Mucosa of descending colon (tissue), 3 donors: Measurements from ENCODE around the gene CD300H. TPM values are rescaled to one million over a fixed set of nuclear protein-coding genes. Genes with fewer than 3 reads are reported as not detected.

ENCODE experiments used
- ATAC-seq: fragments of 200-7000 bp; cut with Tn5 transposase; one replicate; pipeline ENCODE4 v1.9.1; 2020; ENCODE audit warnings: mild to moderate bottlenecking, moderate library complexity
- DNase-seq, 3 donors: peaks; one replicate each; pipeline ENCODE4 v3.0.0-alpha.2; 2020
- H3K36me3 ChIP-seq: fragments of 200-600 bp; one replicate; pipeline ENCODE4 v1.8.0; 2021; ENCODE audit warnings: low read depth, mild to moderate bottlenecking
- H3K4me1 ChIP-seq: fragments of 200-600 bp; one replicate; pipeline ENCODE4 v1.8.0; 2021; ENCODE audit warnings: low read depth, mild to moderate bottlenecking
- H3K4me3 ChIP-seq: fragments of 200-600 bp; one replicate; pipeline ENCODE4 v1.8.0; 2021; ENCODE audit warnings: mild to moderate bottlenecking
- H3K9me3 ChIP-seq: fragments of 200-600 bp; one replicate; pipeline ENCODE4 v1.8.0; 2021; ENCODE audit warnings: mild to moderate bottlenecking
- CTCF ChIP-seq: fragments of 200-600 bp; IDR thresholded peaks from one replicate; pipeline ENCODE4 v1.8.0; 2022; ENCODE audit warnings: antibody characterized with exemption, mild to moderate bottlenecking
- intact Hi-C, 2 donors: fragments of 100-400 bp; cut with DNase I in 1 of 2; cut with micrococcal nuclease in 1 of 2; formaldehyde crosslinking; loops; one replicate each; pipeline versions ENCODE4 v1.11.0 to v1.11.1; 2022; cut with DNase I, micrococcal nuclease
- total RNA-seq, 3 donors: library from RNA; stranded (reverse); fragmentation: NEBNext Ultra II Directional in 2 of 3; extraction: Animal tissue kit (Norgen Biotek cat#: 25700) in 2 of 3; gene quantifications; one replicate each; pipeline versions ENCODE4 v1.2.1 to v1.2.4, GENCODE V29; 2021 to 2023
- donor health status: DM: no; HTN: no; CAD: no; lungs with moderate emphysema.
- donor health status: DM: no; HTN: no; CAD: no.
- donor health status: DM: no; HTN: yes; CAD: no.

CD300H gene
- total RNA-seq, 3 donors from 2014 or later, result not detected

GRCh38 chr17:74606050-74606449 is 38.7 kb upstream of the CD300H start:
- H3K4me1 ChIP-seq, result no peaks in the 10 kb centered on the region
- no peak for DNase-seq
- intact Hi-C loops, result no loop called here
- ATAC-seq, result no peak
- H3K36me3 ChIP-seq, result no peaks in the 10 kb centered on the region
- H3K9me3 ChIP-seq, result no peaks in the 10 kb centered on the region
- TF ChIP-seq CTCF, result no peak
- no peak overlapping the region for H3K4me3 ChIP-seq

GRCh38 chr17:74605361-74605760 is 38.1 kb upstream of the CD300H start:
- H3K9me3 ChIP-seq, result no peaks in the 10 kb centered on the region
- intact Hi-C loops, result no loop called here
- H3K4me3 ChIP-seq, result no peak overlapping the region
- no peaks in the 10 kb centered on the region for H3K4me1 ChIP-seq
- ATAC-seq (peak; percentile 34), DNase-seq (no peak)
- no peak for TF ChIP-seq CTCF
- H3K36me3 ChIP-seq, result no peaks in the 10 kb centered on the region

- no peaks in the 10 kb centered on the region for H3K4me1 ChIP-seq
- ATAC-seq, result no peak
- no peaks in the 10 kb centered on the region for H3K9me3 ChIP-seq
- intact Hi-C loops, result no loop called here
- H3K4me3 ChIP-seq, result no peak overlapping the region
- DNase-seq, result no peak
- TF ChIP-seq CTCF, result no peak
- H3K36me3 ChIP-seq, result no peaks in the 10 kb centered on the region
Measured at GRCh38 chr17:74604761-74605160, 37.5 kb upstream of the CD300H start.

- no peak for TF ChIP-seq CTCF
- ATAC-seq (peak; percentile 14), DNase-seq (no peak)
- H3K4me3 ChIP-seq, result no peak overlapping the region
- no peaks in the 10 kb centered on the region for H3K4me1 ChIP-seq
- H3K36me3 ChIP-seq, result no peaks in the 10 kb centered on the region
- intact Hi-C loops, result no loop called here
- no peaks in the 10 kb centered on the region for H3K9me3 ChIP-seq
Measured at GRCh38 chr17:74604200-74604599, 36.9 kb upstream of the CD300H start.

- DNase-seq, result no peak
- intact Hi-C loops, result no loop called here
- H3K4me1 ChIP-seq, result no peaks in the 10 kb centered on the region
- no peak for ATAC-seq
- no peak overlapping the region for H3K4me3 ChIP-seq
- no peaks in the 10 kb centered on the region for H3K36me3 ChIP-seq
- no peaks in the 10 kb centered on the region for H3K9me3 ChIP-seq
- no peak for TF ChIP-seq CTCF
Measured at GRCh38 chr17:74603746-74604145, 36.4 kb upstream of the CD300H start.

GRCh38 chr17:74603037-74603635 is 35.8 kb upstream of the CD300H start:
- no peak for DNase-seq
- no peaks in the 10 kb centered on the region for H3K36me3 ChIP-seq
- TF ChIP-seq CTCF, result no peak
- intact Hi-C loops, result no loop called here
- no peak overlapping the region for H3K4me3 ChIP-seq
- ATAC-seq, result no peak
- no peaks in the 10 kb centered on the region for H3K9me3 ChIP-seq
- H3K4me1 ChIP-seq, result no peaks in the 10 kb centered on the region
